ENCODE measurements around the gene MYO1A.

DNA sequence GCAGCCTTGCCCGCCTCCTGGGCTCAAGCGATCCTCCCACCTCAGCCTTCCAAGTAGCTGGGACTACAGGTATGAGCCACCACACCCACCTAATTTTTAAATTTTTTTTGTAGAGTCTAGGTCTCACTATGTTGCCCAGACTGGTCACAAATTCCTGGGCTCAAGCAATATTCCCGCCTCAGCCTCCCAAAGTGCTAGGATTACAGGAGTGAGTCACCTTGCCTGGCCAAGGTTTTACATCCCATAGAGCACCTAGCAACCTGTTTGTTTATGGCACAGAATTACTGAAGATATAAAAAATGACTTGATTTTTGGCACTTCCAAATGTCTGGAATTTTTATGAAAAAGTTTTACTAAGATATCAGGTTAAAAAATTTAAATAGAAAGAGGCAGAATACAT is 16.5 kb downstream of the MYO1A start:
- TF ChIP-seq POLR2AphosphoS5 (IDR thresholded peaks at IDR 0.05; ENCODE audit: low read depth, low read length), result no peak
- TF ChIP-seq POLR2A (IDR thresholded peaks at IDR 0.05; ENCODE audit: low read depth, low read length), result no peak
- no peak for TF ChIP-seq TAF1 (IDR thresholded peaks at IDR 0.05; ENCODE audit: low read depth, low read length)
- no peak for TF ChIP-seq SPI1 (IDR thresholded peaks at IDR 0.05; ENCODE audit: low read depth, low read length)
- TF ChIP-seq PAX5 (IDR thresholded peaks at IDR 0.05; ENCODE audit: insufficient read depth, low read length, severe bottlenecking), result no peak

All from GM12891 (cell line).